Measurements from ENCODE around the gene RAB33A.

RAB33A gene

GRCh38 chrX:130171446-130172126, at the start of gene RAB33A:
RAB33A (plus strand) TSS chrX:130171962; CDS start chrX:130172063, 101 bp downstream.
- DNase-seq (ENCODE audit: low spot score), result no peak

DNA sequence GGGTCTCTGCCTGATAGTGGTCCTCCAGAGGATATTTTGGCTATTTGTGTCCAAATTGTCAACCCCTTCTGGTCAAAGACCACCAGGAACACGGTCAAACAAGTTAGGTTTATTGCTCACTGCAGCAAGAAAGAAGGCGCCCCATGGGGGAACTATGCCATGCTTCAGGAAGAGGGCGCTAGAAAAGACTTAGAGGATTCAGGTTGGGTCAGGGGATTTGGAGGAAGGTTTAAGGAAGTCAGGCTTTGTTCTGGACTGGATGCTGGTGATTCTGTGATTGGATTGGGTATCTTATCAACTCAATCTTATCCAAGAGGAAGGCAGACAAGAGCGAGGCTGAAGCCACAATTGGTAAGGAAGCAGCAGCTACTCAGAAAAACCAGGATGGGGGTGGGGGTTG, 47.2 kb upstream of the RAB33A start:
- DNase-seq (ENCODE audit: low spot score), result no peak

DNA sequence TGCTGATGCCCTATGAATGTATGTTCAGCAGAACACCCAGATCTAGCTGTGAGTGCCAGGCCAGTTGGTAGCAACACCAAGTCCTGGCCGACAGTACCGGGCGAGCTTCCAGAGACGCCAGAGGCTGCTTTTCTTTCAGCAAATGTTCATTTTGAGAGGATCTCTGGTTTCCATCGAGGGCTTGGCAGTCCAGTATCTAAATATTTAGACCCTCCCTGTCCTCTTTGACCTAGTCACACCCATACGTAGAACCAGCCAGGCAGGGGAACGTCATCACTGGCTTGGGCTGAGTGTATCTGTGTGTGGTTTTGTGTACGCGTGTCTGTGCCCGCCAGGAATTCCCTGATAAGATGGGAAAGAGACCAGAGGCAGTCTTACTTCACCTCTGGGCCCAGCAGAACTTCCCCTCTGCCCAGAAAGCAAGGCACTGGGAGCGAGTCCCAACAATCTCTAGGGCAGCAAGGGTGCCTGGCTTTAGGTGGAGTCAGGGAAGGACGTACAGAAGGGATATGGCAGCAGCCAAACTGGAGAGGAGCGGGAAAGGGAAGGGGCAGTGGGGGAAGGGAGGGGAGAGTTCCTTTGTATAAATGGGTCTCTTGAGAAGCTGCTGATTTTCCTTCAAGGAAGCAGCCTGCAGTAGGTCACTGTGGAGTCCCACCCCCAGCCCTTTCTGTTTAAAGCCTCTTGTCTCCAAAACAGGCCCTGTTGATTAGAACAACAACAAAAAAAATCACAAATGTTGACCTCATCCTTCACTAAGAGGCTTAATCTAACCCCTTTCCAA, 46.5 kb upstream of the RAB33A start:
- DNase-seq (ENCODE audit: low spot score), result no peak

GRCh38 chrX:130130990-130131389, 40.8 kb upstream of the RAB33A start:
- DNase-seq (ENCODE audit: low spot score), result no peak

- no peak for DNase-seq (ENCODE audit: low spot score)
These were observed 35.3 kb upstream of the RAB33A start for GRCh38 chrX:130136496-130136895.

- DNase-seq (ENCODE audit: low spot score), result no peak
These were observed 34.8 kb upstream of the RAB33A start for GRCh38 chrX:130136961-130137360.

- DNase-seq (ENCODE audit: low spot score), result no peak
These were observed 32.1 kb upstream of the RAB33A start for GRCh38 chrX:130139474-130140201.

DNA sequence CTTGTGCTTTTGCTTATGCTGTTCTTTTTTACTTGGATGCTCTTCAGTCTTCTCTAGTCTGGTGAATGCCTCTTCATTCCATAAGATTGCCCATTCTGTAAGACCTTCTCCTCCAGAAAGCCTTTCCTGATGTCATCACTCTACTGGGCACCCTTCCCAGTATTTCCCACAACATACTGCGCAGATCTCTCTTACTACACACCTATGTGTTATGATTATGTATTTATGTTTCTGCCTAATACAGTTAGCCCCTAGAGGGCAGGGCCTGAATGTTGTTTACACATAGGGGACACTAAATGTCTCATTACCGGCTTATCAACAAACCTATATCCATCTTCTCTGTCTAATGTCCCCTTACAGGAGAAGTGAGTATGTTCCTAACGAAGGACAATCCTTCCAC, 27.3 kb upstream of the RAB33A start:
- peak; percentile 11 for DNase-seq (ENCODE audit: low spot score)

- DNase-seq (ENCODE audit: low spot score), result no peak
These were observed 26.6 kb upstream of the RAB33A start for GRCh38 chrX:130145123-130145522.

GRCh38 chrX:130147631-130148030, 24.1 kb upstream of the RAB33A start:
- DNase-seq (ENCODE audit: low spot score), result no peak

DNA sequence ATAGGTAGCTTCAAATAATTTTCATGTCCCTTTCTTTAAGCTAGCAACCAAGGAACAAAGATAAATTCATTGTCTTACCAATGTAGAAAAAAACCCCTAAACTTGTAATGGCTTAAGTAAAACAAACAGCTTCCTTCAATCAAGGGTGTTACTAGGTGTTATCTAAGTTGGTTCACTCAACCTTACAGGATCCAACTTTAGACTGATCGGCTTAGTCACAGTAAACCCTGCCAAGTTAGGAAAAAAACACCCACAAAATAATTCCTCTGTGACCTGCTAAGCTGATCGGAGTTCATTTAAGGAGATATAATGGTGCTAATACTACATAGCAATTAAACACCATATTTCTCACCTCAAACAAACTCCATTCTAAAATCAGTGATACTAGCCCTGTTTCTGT, 16.2 kb upstream of the RAB33A start:
- no peak for DNase-seq (ENCODE audit: low spot score)

DNA sequence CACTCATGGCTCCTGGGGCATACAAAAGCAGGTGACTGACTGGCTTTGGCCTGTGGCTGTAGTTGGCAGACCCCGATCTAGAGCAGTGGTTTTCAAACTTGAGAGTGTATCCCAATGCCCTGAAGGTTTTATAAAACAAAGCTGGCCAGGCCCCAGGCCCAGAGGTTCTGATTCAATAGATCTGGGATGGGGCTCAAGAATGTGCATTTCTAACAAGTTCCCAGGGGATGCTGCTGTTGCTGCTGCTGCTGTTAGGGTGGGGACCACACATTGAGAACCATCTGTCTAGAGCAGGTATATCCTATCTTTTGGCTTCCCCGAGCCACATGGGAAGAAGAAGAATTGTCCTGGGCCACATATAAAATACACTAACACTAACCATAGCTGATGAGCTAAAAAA, 13.5 kb upstream of the RAB33A start:
- no peak for DNase-seq (ENCODE audit: low spot score)

DNA sequence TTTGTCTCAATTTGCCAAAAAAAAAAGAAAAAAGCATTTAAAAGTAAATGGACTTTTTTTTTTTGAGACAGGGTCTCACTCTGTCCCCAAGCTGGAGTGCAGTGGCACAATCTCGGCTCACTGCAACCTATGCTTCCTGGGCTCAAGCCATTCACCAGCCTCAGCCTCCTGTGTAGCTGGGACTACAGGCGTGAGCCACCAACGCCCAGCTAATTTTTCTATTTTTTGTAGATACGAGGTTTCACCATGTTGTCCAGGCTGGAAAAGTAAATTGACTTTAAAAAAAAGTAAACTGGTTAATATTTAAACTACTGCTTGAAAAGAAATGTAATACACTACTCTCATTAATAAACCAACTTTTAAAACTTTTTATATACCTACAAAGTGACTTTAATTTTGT, 12.0 kb upstream of the RAB33A start:
- DNase-seq (ENCODE audit: low spot score), result no peak

GRCh38 chrX:130162094-130162735, 9.5 kb upstream of the RAB33A start:
- no peak for DNase-seq (ENCODE audit: low spot score)

DNA sequence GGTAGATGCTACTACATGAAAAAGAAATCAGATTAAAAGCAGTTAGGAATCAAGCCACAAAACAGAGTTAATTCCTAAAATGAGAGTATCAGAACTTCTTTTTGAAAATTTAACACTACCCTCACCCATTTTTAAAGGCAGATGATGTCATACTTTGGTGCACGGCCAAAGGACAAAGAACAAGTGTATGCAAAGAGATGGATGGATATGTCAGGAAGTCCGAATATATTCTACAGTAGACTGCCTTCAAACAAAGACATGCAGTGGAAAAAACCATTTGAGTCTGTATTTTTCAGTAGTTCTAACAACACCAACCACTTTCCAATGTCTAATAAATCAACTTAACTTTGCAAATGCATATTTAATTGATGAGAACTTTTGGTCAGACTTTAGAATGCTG, 8.4 kb upstream of the RAB33A start:
- DNase-seq (ENCODE audit: low spot score), result no peak

GRCh38 chrX:130165181-130165702, 6.5 kb upstream of the RAB33A start:
- DNase-seq (ENCODE audit: low spot score), result peak; percentile 26

- peak; percentile 88 for DNase-seq (ENCODE audit: low spot score)
These were observed 5.9 kb upstream of the RAB33A start, which contains the start of gene AIFM1 for GRCh38 chrX:130165703-130166502. AIFM1 (minus strand) TSS chrX:130165841; CDS start chrX:130165656, 185 bp downstream.

DNA sequence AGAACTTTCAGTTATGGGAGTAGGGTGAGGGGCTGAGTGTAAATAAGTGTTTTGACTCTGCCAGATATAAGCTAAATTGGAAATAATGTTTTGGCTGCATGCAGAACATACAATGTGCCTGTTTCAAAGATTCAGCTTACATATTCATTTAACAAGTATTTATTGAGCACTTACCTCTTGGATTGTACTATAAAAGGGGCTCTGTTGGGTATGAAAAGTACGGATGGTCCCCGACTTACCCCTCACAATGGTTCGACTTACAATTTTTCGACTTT, 5.3 kb upstream of the RAB33A start:
- no peak for DNase-seq (ENCODE audit: low spot score)

DNA sequence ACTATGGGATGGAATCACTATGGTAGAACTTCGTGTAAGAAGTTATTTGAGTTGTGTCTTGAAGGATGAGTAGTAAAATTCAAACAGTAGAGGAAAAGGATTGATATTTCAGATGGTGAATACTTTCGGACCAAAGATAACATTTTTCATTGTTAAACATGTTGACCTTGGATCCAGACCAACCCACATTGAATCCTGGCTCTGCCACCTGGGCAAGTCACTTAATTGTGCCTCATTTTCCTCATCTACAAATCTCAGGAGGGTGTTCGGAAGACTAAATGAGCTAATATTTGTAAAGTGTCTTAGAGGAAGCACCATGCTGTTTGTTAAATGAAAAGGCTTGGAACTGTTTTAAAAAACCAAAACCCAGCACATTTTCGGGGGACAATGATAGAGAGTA, 4.7 kb upstream of the RAB33A start:
- no peak for DNase-seq (ENCODE audit: low spot score)

DNA sequence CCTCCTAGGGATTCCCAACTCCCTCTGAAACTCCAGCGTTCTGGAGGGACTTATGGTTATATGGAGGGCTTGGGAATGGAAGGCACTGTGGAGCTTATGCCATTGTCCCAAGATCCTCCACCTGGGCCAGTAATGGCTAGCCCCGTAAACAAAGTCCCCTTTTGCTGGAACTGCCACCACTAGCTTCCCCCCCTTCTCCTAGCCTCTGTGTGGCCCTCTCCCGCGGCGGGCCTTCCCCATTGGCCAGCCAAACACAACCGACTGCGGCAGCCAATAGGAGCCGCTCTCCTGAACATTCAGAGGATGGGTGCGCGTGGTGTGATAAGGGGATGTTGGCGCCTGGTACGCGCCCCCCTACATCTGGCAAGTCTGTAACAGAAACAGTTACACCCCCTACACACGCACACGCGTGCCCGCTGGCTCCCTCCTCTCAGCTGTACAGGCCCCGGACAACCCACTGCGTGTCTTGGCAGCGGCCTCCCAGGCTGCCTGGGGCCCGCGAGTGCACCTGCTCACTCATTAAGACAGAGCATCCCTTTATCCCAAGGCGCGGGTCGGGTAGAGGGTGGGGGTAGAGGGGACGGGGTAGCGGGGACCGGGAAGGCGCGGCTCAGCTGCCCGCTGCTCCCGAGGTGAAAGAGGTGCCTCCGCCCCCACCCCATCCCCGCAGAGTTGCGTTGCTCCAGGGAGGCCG, 863 bp upstream of the RAB33A start:
- peak; percentile 38 for DNase-seq (ENCODE audit: low spot score)
